Activated T-helper 1 cell treated with anti-CD3 and anti-CD28 coated beads, Interleukin-2, amount 50 U/mL, for 16 hours (primary cell): ENCODE results near the gene CDC42EP2.
A peak's percentile ranks its signal among the peaks of the same experiment; 100 is the strongest.

Source experiments
- DNase-seq, 2 donors: peaks; one replicate each; pipeline ENCODE4 v3.0.0-alpha.2; 2020; ENCODE audit warnings: low read depth in 1 of 2, low spot score in 1 of 2

CDC42EP2 gene

DNA sequence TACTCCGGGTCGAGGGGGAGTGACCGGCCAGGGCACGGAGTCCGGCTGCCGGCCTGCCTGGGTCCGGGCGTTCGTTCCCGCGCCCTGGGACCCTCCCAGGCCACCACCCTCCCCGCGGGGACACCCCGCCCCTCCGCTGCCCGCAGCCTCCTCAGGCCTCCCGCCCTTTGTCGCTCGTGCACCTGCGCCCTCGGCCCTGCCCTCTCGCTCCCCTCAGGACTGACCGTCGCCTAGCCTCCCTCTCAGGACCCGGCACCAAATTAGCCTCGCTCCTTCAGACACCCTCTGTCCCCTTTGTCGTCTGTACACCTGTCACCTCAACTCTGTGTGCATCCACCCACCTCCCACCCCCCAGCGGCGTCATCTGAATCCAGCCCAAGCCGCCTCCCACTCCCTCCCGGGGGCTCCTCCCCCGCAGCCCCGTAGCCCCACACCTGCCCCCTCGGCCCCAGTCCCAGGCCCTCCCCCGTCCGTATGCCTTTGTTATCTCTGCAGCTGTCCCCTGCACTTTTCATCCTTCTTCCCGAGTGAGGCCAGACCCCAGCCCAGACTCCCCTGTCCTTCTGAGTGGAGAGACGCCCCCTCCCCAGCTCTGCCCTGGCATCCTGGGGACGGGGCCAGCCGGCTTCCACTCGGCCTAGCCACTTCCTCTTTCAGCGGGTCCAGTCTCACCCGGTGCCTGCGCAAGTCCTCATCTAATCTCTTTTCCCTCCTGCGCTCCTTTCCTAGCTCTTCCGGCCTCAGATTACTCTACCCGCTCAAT lies 40.5 kb downstream of the CDC42EP2 start:
- peak; percentile 28 to 44 for DNase-seq

DNA sequence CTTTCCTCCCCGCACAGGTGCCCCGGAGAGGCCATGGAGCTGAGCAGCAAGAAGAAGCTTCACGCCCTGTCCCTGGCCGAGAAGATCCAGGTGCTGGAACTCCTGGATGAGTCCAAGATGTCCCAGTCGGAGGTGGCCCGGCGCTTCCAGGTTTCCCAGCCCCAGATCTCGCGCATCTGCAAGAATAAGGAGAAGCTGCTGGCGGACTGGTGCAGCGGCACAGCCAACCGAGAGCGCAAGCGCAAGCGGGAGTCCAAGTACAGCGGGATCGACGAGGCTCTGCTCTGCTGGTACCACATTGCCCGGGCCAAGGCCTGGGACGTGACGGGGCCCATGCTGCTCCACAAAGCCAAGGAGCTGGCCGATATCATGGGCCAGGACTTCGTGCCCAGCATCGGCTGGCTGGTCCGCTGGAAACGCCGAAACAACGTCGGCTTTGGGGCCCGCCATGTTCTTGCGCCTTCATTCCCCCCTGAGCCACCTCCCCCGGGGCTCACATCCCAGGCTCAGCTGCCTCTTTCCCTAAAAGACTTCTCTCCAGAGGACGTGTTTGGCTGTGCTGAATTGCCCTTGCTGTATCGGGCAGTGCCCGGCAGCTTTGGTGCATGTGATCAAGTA lies 41.2 kb downstream of the CDC42EP2 start:
- no peak for DNase-seq

DNA sequence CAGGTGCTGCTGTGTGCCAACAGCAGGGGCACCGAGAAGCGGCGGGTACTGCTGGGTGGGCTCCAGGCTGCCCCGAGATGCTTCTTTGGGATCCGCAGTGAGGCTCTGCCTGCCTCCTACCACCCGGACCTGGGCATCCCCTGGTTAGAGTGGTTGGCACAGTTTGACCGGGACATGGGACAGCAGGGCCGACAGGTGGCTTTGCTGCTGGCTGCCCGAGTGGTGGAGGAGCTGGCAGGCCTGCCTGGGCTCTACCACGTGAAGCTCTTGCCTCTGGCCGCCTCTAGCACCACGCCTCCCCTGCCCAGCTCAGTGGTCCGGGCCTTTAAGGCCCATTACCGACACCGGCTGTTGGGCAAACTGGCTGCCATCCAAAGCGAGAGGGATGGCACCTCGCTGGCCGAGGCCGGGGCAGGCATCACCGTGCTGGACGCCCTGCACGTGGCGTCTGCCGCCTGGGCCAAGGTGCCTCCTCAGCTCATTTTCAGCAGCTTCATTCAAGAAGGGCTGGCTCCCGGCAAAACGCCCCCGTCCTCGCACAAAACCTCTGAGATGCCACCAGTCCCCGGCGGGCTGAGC lies 41.8 kb downstream of the CDC42EP2 start:
- no peak for DNase-seq

DNA sequence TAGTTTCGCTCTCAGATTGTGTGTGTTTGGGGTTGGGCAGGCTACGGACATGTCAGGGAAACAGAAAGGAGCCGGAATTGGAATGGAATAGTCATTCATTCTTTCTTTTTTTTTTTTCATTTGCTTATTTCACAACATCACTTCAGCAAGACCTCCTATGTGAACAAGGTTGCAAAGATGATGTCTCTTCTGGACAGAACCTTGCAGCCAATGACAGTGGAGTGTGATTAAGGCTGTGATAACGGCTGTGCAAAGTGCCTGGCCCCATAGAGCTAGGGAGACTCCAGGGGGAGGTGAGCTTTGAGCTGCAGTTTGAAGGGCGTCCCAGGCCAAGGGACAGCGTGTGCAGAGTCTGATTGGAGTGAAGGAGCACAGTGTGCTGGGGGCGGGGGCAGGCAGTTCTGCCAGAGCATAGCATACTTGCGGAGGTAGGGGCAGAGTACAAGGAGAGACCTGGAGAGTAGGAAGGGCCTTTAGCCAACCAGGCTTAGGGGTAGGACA lies 43.2 kb downstream of the CDC42EP2 start:
- no peak for DNase-seq

DNA sequence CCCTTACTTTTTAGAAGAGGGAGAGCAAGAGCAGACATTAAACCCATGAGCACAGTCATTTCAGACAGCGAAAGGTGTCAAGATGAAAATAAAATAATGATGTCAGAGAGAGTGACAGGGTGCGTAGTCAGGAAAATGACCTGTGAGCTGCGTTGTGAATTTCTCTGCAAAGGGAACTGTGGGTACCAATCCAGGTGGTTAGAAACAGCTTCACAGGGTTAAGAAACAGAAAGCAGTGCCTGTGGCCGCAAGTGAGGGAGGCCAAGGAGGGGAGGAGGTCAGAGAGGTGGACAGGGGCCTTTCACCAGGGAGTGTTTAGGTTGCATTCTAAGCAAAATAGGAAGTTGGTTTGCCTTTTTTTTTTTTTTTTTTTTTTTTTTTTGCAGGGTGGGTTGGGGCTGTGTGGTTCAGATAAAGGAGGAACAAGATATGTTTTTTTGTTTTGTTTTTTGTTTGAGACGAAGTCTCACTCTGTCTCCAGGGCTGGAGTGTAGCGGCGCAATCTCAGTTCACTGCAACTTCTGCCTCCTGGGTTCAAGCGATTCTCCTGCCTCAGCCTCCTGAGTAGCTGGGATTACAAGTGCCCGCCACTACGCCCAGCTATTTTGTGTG lies 47.8 kb downstream of the CDC42EP2 start:
- no peak for DNase-seq

DNA sequence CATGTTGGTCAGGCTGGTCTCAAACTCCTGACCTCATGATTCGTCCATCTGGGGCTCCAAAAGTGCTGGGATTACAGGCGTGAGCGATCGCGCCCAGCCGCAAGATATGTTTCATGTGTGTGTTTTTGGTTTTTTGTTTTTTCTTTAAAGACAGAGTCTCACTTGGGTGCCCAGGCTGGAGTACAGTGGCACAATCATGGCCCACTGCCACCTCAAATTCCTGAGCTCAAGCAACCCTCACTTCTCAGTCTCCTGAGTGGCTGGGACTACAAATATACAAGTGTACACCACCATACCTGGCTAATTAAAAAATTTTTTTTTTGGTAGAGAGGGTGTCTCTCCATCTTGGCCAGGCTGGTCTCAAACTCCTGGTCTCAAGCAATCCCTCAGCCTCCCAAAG lies 48.3 kb downstream of the CDC42EP2 start:
- DNase-seq, result no peak

DNA sequence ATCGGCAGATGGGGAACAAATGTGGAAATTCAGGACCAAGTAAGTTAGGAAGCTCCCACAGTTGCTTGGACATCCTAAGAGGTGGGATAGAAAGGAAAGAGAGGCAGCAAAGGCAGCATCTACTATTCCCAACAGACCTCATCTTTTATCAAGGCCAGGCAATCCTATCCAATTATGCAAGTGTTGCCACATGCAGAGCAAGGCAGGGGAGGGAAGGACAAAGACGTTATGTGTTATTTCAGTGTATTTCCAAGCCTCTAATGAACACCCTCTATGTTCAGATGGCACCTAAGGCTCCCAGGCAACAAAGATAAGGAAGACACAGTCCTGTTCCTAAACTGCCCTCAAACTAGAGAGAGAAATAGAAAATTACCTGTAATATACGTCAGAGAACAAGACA lies 49.1 kb downstream of the CDC42EP2 start:
- DNase-seq, result no peak

DNA sequence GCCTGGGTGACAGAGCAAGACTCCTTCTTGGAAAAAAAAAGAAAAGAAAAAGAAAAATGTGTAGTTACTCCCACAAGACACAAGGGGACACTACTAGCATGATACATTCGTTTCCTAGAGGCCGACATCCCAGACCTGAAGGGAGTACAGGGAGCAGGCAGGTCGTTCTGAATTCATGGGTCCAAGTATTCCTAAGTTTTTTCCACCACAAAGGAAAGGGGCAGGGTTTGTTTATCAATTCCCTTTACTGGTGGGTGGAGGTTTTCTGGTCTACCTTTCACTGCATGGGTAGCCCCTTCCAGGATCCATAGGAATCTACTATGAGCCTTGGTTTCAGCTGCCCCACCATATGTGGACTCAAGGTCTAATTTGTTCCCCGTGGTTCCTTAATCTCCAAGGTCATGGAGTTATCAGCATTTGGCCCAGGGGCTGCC lies 51.7 kb downstream of the CDC42EP2 start:
- no peak for DNase-seq

DNA sequence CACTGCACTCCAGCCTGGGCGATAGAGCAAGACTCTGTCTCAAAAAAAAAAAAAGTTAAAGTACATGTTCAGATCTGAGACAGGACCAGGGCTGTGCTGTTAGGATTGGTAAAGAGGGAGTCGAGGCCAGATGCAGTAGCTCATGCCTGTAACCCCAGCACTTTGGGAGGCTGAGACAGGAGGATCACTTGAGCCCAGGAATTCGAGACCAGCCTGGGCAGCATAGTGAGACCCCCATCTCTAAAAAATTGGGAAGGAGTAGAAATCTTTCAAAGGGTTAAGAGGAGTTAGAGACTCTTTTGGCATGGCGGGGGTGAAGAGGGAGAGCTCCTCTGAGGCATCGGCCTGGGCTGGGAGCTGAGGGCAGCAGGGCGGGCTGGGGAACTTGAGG lies 56.0 kb downstream of the CDC42EP2 start:
- no peak for DNase-seq
